ENCODE data around the gene GPC1.

Gene GPC1

GRCh38 chr2:240477916-240478315 is 42.5 kb downstream of the GPC1 start:
- no peak for DNase-seq (ENCODE audit: low spot score)
- no peak for TF ChIP-seq CTCF (IDR thresholded peaks at IDR 0.05; ENCODE audit: extremely low read depth, insufficient read depth, missing control alignments)
- in situ Hi-C loops (cut with MboI; ENCODE audit: low pct_unique_long_range_greater_than_20kb, low sequenced_read_pairs, unreplicated experiment), result no loop called here

- TF ChIP-seq CTCF (IDR thresholded peaks at IDR 0.05; ENCODE audit: extremely low read depth, insufficient read depth, missing control alignments), result no peak
- no peak for DNase-seq (ENCODE audit: low spot score)
- in situ Hi-C loops (cut with MboI; ENCODE audit: low pct_unique_long_range_greater_than_20kb, low sequenced_read_pairs, unreplicated experiment), result no loop called here
Observed at GRCh38 chr2:240478346-240479110, 43.1 kb downstream of the GPC1 start.

- no peak for TF ChIP-seq CTCF (IDR thresholded peaks at IDR 0.05; ENCODE audit: extremely low read depth, insufficient read depth, missing control alignments)
- in situ Hi-C loops (cut with MboI; ENCODE audit: low pct_unique_long_range_greater_than_20kb, low sequenced_read_pairs, unreplicated experiment), result no loop called here
- DNase-seq (ENCODE audit: low spot score), result no peak
Observed at GRCh38 chr2:240479111-240479501, 43.6 kb downstream of the GPC1 start.

- no peak for TF ChIP-seq CTCF (IDR thresholded peaks at IDR 0.05; ENCODE audit: extremely low read depth, insufficient read depth, missing control alignments)
- in situ Hi-C loops (cut with MboI; ENCODE audit: low pct_unique_long_range_greater_than_20kb, low sequenced_read_pairs, unreplicated experiment), result no loop called here
- peak; percentile 4 for DNase-seq (ENCODE audit: low spot score)
Observed at GRCh38 chr2:240480834-240481623, 45.6 kb downstream of the GPC1 start.

- in situ Hi-C loops (cut with MboI; ENCODE audit: low pct_unique_long_range_greater_than_20kb, low sequenced_read_pairs, unreplicated experiment), result no loop called here
- TF ChIP-seq CTCF (IDR thresholded peaks at IDR 0.05; ENCODE audit: extremely low read depth, insufficient read depth, missing control alignments), result no peak
- DNase-seq (ENCODE audit: low spot score), result peak; percentile 4
Observed at GRCh38 chr2:240481720-240482119, 46.3 kb downstream of the GPC1 start.

- in situ Hi-C loops (cut with MboI; ENCODE audit: low pct_unique_long_range_greater_than_20kb, low sequenced_read_pairs, unreplicated experiment), result no loop called here
- TF ChIP-seq CTCF (IDR thresholded peaks at IDR 0.05; ENCODE audit: extremely low read depth, insufficient read depth, missing control alignments), result no peak
- DNase-seq (ENCODE audit: low spot score), result no peak
Observed at GRCh38 chr2:240482141-240482540, 46.7 kb downstream of the GPC1 start.
